ENCODE measurements around the gene NDUFA13. TPM values are rescaled to one million over a fixed set of nuclear protein-coding genes. Genes with fewer than 3 reads are reported as not detected.

NDUFA13 gene
- polyA plus RNA-seq, 1 experiment, result 388 TPM

DNA sequence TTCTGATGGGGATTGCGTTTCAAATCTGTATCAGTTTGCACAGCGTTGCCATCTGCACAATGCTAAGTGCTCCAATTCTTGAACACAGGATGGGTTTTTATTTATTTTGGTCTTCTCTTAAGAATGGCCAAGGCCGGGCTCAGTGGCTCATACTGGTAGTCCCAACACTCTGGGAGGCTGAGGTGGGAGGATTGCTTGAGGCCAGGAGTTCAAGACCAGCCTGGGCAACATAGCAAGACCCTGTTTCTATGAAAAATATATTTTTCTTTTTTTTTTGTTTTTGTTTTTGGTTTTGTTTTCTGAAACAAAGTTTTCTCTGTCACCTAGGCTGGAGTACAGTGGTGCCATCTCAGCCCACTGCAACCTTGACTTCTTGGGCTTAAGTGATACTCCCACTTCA lies 7.2 kb downstream of the NDUFA13 start:
- no peak overlapping the region for H3K4me3 ChIP-seq (ENCODE audit: low read depth, low read length)
- no peak overlapping the region for H3K27ac ChIP-seq (ENCODE audit: low read depth, low read length)
- no peaks in the 10 kb centered on the region for H3K27me3 ChIP-seq (ENCODE audit: control insufficient read depth, insufficient read depth, low read length)
- TF ChIP-seq, protein P1, sequence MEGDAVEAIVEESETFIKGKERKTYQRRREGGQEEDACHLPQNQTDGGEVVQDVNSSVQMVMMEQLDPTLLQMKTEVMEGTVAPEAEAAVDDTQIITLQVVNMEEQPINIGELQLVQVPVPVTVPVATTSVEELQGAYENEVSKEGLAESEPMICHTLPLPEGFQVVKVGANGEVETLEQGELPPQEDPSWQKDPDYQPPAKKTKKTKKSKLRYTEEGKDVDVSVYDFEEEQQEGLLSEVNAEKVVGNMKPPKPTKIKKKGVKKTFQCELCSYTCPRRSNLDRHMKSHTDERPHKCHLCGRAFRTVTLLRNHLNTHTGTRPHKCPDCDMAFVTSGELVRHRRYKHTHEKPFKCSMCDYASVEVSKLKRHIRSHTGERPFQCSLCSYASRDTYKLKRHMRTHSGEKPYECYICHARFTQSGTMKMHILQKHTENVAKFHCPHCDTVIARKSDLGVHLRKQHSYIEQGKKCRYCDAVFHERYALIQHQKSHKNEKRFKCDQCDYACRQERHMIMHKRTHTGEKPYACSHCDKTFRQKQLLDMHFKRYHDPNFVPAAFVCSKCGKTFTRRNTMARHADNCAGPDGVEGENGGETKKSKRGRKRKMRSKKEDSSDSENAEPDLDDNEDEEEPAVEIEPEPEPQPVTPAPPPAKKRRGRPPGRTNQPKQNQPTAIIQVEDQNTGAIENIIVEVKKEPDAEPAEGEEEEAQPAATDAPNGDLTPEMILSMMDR (IDR thresholded peaks at IDR 0.05; ENCODE audit: low read depth, low read length), result no peak
- no peak for DNase-seq (ENCODE audit: low read depth, low spot score)
- ChIA-PET POLR2A (no interaction called here), CTCF (no interaction called here)
- H3K9me3 ChIP-seq (ENCODE audit: control insufficient read depth, insufficient read depth, low read length), result peaks cover 2% of the 10 kb centered on the region

DNA sequence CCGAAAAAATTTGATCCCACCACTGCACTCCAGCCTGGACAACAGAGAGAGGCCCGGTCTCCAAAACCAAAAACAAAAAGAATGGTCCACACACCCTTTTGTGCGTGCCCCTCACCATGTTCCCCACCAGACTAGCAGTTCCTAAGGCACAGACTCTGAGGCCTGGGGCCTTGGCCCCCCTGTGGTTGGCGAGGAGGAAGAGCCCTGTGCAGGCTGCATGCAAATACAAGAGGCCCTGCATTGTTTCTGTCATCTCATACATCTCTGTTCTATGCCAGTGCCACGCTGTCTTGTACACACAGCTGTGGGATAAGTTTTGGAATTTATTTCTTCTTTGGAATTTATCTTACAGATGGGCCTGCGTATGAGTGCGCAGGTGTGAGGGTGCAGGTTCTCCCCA lies 8.0 kb downstream of the NDUFA13 start:
- no peak overlapping the region for H3K4me3 ChIP-seq (ENCODE audit: low read depth, low read length)
- no peaks in the 10 kb centered on the region for H3K27me3 ChIP-seq (ENCODE audit: control insufficient read depth, insufficient read depth, low read length)
- H3K9me3 ChIP-seq (ENCODE audit: control insufficient read depth, insufficient read depth, low read length), result peaks cover 2% of the 10 kb centered on the region
- TF ChIP-seq, protein P1 (IDR thresholded peaks at IDR 0.05; ENCODE audit: low read depth, low read length), result no peak
- POLR2A ChIA-PET, result no interaction called here
- no peak overlapping the region for H3K27ac ChIP-seq (ENCODE audit: low read depth, low read length)
- CTCF ChIA-PET, result no interaction called here
- DNase-seq (ENCODE audit: low read depth, low spot score), result no peak

DNA sequence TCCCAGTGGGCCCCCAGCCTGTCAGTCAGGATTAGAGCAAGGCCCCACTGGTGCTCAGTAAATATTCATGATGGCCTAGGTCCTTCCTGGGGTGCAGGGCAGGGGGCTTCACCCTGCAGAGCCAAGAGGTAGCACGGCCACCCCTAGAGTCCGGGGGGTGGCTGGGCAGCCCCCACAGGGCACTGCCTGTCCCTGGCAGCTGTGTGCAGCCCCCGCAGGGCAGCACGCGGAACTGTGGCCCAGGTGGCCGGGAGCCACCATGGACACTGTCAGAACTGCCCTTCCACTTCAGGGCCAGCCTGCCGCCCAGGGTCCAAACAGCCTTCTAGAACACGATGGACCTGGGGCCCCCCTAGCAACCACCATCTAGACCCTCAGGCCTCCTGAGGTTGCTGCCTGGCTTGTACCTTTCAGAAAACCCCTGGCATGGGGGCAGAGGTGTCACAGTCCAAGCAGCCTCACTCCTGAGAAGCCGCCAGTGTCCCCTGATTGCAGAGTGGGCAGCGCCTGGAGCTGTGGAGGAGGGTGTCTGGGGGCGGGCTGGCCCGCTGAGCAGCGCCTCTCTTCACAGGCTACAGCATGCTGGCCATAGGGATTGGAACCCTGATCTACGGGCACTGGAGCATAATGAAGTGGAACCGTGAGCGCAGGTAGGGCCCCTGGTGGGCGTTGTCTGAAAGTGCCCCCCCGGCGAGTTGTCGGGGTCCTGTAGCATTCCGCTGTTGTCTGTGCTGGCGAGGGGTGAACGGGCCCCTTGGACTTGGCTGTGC lies 9.8 kb downstream of the NDUFA13 start:
- DNase-seq (ENCODE audit: low read depth, low spot score), result no peak
- H3K4me3 ChIP-seq (ENCODE audit: low read depth, low read length), result no peak overlapping the region
- peaks cover 2% of the 10 kb centered on the region for H3K9me3 ChIP-seq (ENCODE audit: control insufficient read depth, insufficient read depth, low read length)
- CTCF ChIA-PET, result no interaction called here
- TF ChIP-seq, protein P1 (IDR thresholded peaks at IDR 0.05; ENCODE audit: low read depth, low read length), result no peak
- POLR2A ChIA-PET, result no interaction called here
- no peaks in the 10 kb centered on the region for H3K27me3 ChIP-seq (ENCODE audit: control insufficient read depth, insufficient read depth, low read length)
- H3K27ac ChIP-seq (ENCODE audit: low read depth, low read length), result no peak overlapping the region

DNA sequence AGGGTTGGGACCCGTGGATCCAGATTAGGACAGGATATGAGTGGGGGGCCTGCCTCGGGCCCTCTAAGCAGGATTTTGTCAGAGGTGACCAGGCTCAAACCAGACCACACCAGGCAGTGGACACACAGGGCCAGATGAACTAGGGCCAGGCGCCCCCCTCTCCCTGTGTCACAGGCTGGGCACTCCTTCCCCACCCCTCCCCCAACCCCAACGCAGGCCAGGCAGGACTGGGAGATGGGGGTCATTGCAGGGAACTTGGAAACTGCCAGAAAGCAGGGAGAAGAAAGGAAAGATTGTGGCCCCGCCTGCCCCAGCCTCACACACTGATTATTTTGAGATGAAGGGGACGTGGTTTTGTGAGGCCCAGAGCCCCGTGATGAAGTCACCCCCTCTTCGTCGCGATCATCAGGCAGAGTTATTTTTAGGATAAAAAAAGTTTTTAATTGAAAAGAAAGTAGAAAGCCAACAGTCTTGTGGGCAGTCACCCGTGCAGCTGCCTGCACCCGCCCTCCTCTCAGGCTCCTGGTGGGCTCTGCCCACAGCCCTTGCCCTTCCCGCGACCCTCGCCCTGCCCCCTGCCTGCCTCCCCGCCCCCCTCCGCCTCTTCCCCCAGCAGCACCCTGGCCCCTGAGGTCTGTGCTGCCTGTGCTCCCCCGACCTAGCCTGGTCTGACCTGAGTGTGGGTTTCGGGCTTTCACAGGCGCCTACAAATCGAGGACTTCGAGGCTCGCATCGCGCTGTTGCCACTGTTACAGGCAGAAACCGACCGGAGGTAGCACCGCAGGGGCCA lies 10.8 kb downstream of the NDUFA13 start:
- ChIA-PET POLR2A (no interaction called here), CTCF (interaction anchor here (1.4 kb wide), 1 partner anchor 27 kb away, joined by 3 read pairs; no protein-coding TSS in a partner anchor)
- Histone ChIP-seq H3K27me3 (ENCODE audit: control insufficient read depth, insufficient read depth, low read length) (no peaks in the 10 kb centered on the region), H3K27ac (ENCODE audit: low read depth, low read length) (no peak overlapping the region), H3K4me3 (ENCODE audit: low read depth, low read length) (no peak overlapping the region), H3K9me3 (ENCODE audit: control insufficient read depth, insufficient read depth, low read length) (no peaks in the 10 kb centered on the region; the same call in 1 of the 2 replicates)
- TF ChIP-seq, protein P1 (IDR thresholded peaks at IDR 0.05; ENCODE audit: low read depth, low read length), result no peak
- no peak for DNase-seq (ENCODE audit: low read depth, low spot score)

DNA sequence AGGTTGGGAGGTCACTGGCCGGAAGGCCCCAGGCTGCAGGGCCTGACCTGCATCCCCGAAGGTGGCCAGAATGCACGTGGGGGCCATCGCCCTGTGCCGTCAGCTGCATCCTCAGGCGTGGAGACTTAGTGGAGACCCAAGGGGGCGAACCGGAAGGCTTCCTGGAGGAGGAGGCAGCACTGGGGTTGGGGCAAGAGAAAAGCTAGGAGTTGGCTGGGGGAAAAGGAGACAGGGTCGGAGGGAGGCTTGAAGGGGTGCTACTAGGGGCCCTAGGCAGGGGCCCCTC lies 11.3 kb downstream of the NDUFA13 start:
- no peak for DNase-seq (ENCODE audit: low read depth, low spot score)
- Histone ChIP-seq H3K4me3 (ENCODE audit: low read depth, low read length) (no peak overlapping the region), H3K9me3 (ENCODE audit: control insufficient read depth, insufficient read depth, low read length) (no peaks in the 10 kb centered on the region; the same call in 1 of the 2 replicates), H3K27ac (ENCODE audit: low read depth, low read length) (no peak overlapping the region), H3K27me3 (ENCODE audit: control insufficient read depth, insufficient read depth, low read length) (no peaks in the 10 kb centered on the region)
- ChIA-PET CTCF (interaction anchor here (1.4 kb wide), 1 partner anchor 27 kb away, joined by 3 read pairs; no protein-coding TSS in a partner anchor), POLR2A (no interaction called here)
- TF ChIP-seq, protein P1 (IDR thresholded peaks at IDR 0.05; ENCODE audit: low read depth, low read length), result no peak
